ENCODE results near the gene MTFR2. TPM values are rescaled to one million over a fixed set of nuclear protein-coding genes. Genes with fewer than 3 reads are reported as not detected.
"Not testable (repeated sequence)": the region's sequence is repeated elsewhere in the genome, so short reads cannot be mapped to it uniquely, and the experiment has no call there.

Gene MTFR2
- total RNA-seq, 1 experiment from 2014 or later, result 6.2 TPM

DNA sequence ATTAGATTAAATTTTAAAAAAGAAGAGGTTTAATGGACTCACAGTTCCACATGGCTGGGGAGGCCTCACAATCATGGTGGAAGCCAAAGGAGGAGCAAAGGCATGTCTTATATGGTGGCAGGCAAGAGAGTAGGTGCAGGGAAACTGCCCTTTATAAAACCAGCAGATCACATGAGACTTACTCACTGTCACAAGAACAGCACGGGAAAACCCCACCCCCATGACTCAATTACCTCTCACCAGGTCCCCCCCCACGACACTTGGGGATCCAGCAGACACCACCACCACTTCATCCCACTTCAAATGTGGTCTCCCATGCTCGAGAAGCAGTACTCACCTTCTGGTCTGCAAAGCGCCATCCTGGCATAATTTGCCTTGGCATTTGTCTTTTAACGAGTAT lies 24.6 kb downstream of the MTFR2 start:
- Histone ChIP-seq H3K4me3 (ENCODE audit: low read length) (no peak overlapping the region), H3K27ac (ENCODE audit: low read length) (no peak overlapping the region), H3K9ac (ENCODE audit: low read length) (no peak overlapping the region), H3K4me1 (ENCODE audit: insufficient read depth, low read length) (no peaks in the 10 kb centered on the region), H2AFZ (ENCODE audit: low read length) (no peak overlapping the region), H3K4me2 (ENCODE audit: low read length) (no peak overlapping the region), H4K20me1 (ENCODE audit: low read length) (no peaks in the 10 kb centered on the region), H3F3A (ENCODE audit: low read length, unreplicated experiment) (no peaks in the 10 kb centered on the region), H3K9me3 (ENCODE audit: low read length) (no peaks in the 10 kb centered on the region), H3K27me3 (ENCODE audit: low read length) (no peaks in the 10 kb centered on the region), H3K9me2 (replicated peaks; ENCODE audit: low read length) (no peaks in the 10 kb centered on the region), H3K36me3 (ENCODE audit: low read depth, low read length) (no peaks in the 10 kb centered on the region; the same call in 1 of the 2 replicates), H3K79me2 (ENCODE audit: low read length) (no peaks in the 10 kb centered on the region)
- DNase-seq (no peak), ATAC-seq (no peak)
- ChIA-PET CTCF (no interaction called here), POLR2A (ENCODE audit: unreplicated experiment) (no interaction called here)
- no TSS peak for BruUV-seq (replicated peaks)
- intact Hi-C loops (cut with micrococcal nuclease), result loop anchor here (10.0 kb wide), 1 partner anchor 291 kb away; no protein-coding TSS in a partner anchor
- TF ChIP-seq EZH2phosphoT487 (IDR thresholded peaks at IDR 0.05; ENCODE audit: borderline replicate concordance, low read length) (no peak), CTCF (conservative IDR thresholded peaks at IDR 0.05; ENCODE audit: low read depth, low read length) (no peak), EZH2 (IDR thresholded peaks at IDR 0.05; ENCODE audit: low read length, unreplicated experiment) (no peak)

DNA sequence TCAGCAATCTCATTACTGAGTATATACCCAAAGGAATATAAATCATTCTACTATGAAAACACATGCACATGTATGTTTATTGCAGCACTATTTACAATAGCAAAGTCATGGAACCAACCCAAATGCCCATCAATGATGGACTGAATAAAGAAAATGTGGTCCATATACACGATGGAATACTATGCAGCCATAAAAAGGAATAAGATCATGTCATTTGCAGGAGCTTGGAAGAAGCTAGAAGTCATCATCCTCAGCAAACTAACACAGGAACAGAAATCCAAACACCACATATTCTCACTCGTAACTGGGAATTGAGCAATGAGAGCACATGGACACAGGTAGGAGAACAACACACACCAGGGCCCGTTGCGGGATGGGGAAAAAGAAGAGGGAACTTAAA lies 25.1 kb downstream of the MTFR2 start:
- CTCF ChIA-PET; H3K36me3 ChIP-seq (ENCODE audit: low read depth, low read length); POLR2A ChIA-PET (ENCODE audit: unreplicated experiment); H2AFZ ChIP-seq (ENCODE audit: low read length); H3K4me1 ChIP-seq (ENCODE audit: insufficient read depth, low read length); H3K4me3 ChIP-seq (ENCODE audit: low read length); H3K9ac ChIP-seq (ENCODE audit: low read length); H4K20me1 ChIP-seq (ENCODE audit: low read length); H3K9me2 ChIP-seq (replicated peaks; ENCODE audit: low read length); DNase-seq; H3K27me3 ChIP-seq (ENCODE audit: low read length); ATAC-seq; H3K4me2 ChIP-seq (ENCODE audit: low read length); H3K9me3 ChIP-seq (ENCODE audit: low read length); H3K27ac ChIP-seq (ENCODE audit: low read length); H3F3A ChIP-seq (ENCODE audit: low read length, unreplicated experiment); H3K79me2 ChIP-seq (ENCODE audit: low read length): not testable (repeated sequence)
- TSS peak; percentile 33 for BruUV-seq (replicated peaks)
- intact Hi-C loops (cut with micrococcal nuclease), result loop anchor here (10.0 kb wide), 1 partner anchor 290 kb away; no protein-coding TSS in a partner anchor

- Histone ChIP-seq H3K27ac (ENCODE audit: low read length) (no peak overlapping the region), H3F3A (ENCODE audit: low read length, unreplicated experiment) (no peaks in the 10 kb centered on the region), H3K9me3 (ENCODE audit: low read length) (no peaks in the 10 kb centered on the region), H3K4me1 (ENCODE audit: insufficient read depth, low read length) (no peaks in the 10 kb centered on the region), H3K36me3 (ENCODE audit: low read depth, low read length) (no peaks in the 10 kb centered on the region), H3K4me3 (ENCODE audit: low read length) (no peak overlapping the region), H2AFZ (ENCODE audit: low read length) (no peak overlapping the region), H3K79me2 (ENCODE audit: low read length) (no peaks in the 10 kb centered on the region), H4K20me1 (ENCODE audit: low read length) (no peaks in the 10 kb centered on the region), H3K9ac (ENCODE audit: low read length) (no peak overlapping the region), H3K9me2 (replicated peaks; ENCODE audit: low read length) (no peaks in the 10 kb centered on the region), H3K27me3 (ENCODE audit: low read length) (no peaks in the 10 kb centered on the region), H3K4me2 (ENCODE audit: low read length) (no peak overlapping the region)
- ATAC-seq (no peak), DNase-seq (no peak)
- TF ChIP-seq CTCF (conservative IDR thresholded peaks at IDR 0.05; ENCODE audit: low read depth, low read length), result no peak
- TF ChIP-seq EZH2 (IDR thresholded peaks at IDR 0.05; ENCODE audit: low read length, unreplicated experiment), result no peak
- TF ChIP-seq EZH2phosphoT487 (IDR thresholded peaks at IDR 0.05; ENCODE audit: borderline replicate concordance, low read length), result no peak
- ChIA-PET CTCF (no interaction called here), POLR2A (ENCODE audit: unreplicated experiment) (no interaction called here)
- no TSS peak for BruUV-seq (replicated peaks)
- intact Hi-C loops (cut with micrococcal nuclease), result no loop called here
These were observed 33.4 kb downstream of the MTFR2 start for GRCh38 chr6:136216503-136217401.

Measured in PC-3 (cell line).